ENCODE measurements around the gene LRRC32. TPM values are rescaled to one million over a fixed set of nuclear protein-coding genes. Genes with fewer than 3 reads are reported as not detected.
"Not testable (repeated sequence)": the region's sequence is repeated elsewhere in the genome, so short reads cannot be mapped to it uniquely, and the experiment has no call there.

LRRC32 gene
- total and polyA plus RNA-seq, 9 of the 15 experiments (the other 6 are each of a cell fraction or from before 2014, with no cell fraction given): 0.10 to 0.50 (median 0.19) TPM; not detected in 5

DNA sequence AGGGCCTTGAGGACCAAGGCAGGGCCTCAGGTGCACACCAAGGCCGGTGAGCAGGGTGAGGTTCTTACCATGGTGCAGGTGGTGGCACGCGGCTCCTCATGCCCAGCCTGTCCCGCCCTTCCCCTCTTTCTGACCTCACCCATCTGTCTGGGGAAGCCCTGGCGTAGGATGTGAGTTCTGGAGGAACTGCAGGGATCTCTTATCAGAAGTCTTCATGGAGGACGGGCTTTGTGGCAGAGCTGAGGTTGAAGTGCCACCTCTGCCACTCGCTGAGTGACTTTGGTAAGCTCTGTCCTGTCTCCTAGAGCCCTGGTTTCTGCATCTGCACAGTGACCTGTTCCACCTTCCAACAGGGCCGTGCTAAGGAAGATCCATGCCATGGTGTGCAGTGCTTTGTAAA, 49.1 kb downstream of the LRRC32 start (continued):
- TF ChIP-seq FOXO4 (CRISPR knock-in tag; IDR thresholded peaks at IDR 0.05): no peak
- TF ChIP-seq RBM25 (IDR thresholded peaks at IDR 0.05; ENCODE audit: low read depth, low read length, severe bottlenecking): no peak
- no peak for TF ChIP-seq HDAC8 (tag; IDR thresholded peaks at IDR 0.05)

GRCh38 chr11:76620489-76620888, 50.1 kb downstream of the LRRC32 start:
- Histone ChIP-seq H4K20me1 (replicated peaks; ENCODE audit: control insufficient read depth, insufficient read depth, low read length) (no peaks in the 10 kb centered on the region), H3K36me3 (ENCODE audit: control insufficient read depth, insufficient read depth, low read length) (no peaks in the 10 kb centered on the region), H3K4me1 (replicated peaks in 1 of 2; ENCODE audit: control insufficient read depth in 2 of 2, insufficient read depth in 2 of 2, low read length in 2 of 2) (peaks cover 14 to 19% of the 10 kb centered on the region in 2 experiments; a peak in 4 of 5 replicates), H3K79me2 (ENCODE audit: control insufficient read depth, insufficient read depth, low read length) (no peaks in the 10 kb centered on the region), H3K27ac (ENCODE audit: extremely low read depth, low read depth, low read length) (no peak overlapping the region), H3K27me3 (ENCODE audit: control insufficient read depth in 2 of 2, insufficient read depth in 2 of 2, low read length in 2 of 2) (peaks cover 0 to 4% of the 10 kb centered on the region in 2 experiments; a peak in 2 of 5 replicates), H3K4me3 (no peak overlapping the region), H2AFZ (ENCODE audit: low read depth, low read length) (no peak overlapping the region), H3K4me2 (ENCODE audit: insufficient read depth, low read length) (no peak overlapping the region), H3K9ac (ENCODE audit: insufficient read depth in 1 of 2, low read depth in 2 of 2, low read length in 2 of 2) (no peak overlapping the region), H3K9me3 (replicated peaks; ENCODE audit: control insufficient read depth, insufficient read depth, low read depth, low read length) (peaks cover 7% of the 10 kb centered on the region; the same call in 1 of the 2 replicates), H3K9me1 (ENCODE audit: control insufficient read depth, insufficient read depth, low read length) (no peaks in the 10 kb centered on the region)
- POLR2A ChIA-PET: interaction anchor here (1.7 kb wide), 1 partner anchor 9 kb away, joined by 4 read pairs; no protein-coding TSS in a partner anchor
- no TSS peak for BruUV-seq (replicated peaks)
- in situ Hi-C loops (cut with MboI) (no loop called here), intact Hi-C loops (cut with micrococcal nuclease) (no loop called here)
- no peak for TF ChIP-seq ZBTB8A (IDR thresholded peaks at IDR 0.05; ENCODE audit: partially characterized antibody)
- no peak for TF ChIP-seq ZKSCAN3 (CRISPR knock-in tag; IDR thresholded peaks at IDR 0.05)
- no peak for TF ChIP-seq HMG20A (CRISPR knock-in tag; conservative IDR thresholded peaks at IDR 0.05)
- TF ChIP-seq NFIX (CRISPR knock-in tag; IDR thresholded peaks at IDR 0.05; ENCODE audit: low read depth): no peak
- no peak for TF ChIP-seq ZNF41 (CRISPR knock-in tag; conservative IDR thresholded peaks at IDR 0.05)
- no peak for TF ChIP-seq NKRF (IDR thresholded peaks at IDR 0.05; ENCODE audit: borderline replicate concordance)
- no peak for TF ChIP-seq CREB1 (IDR thresholded peaks at IDR 0.05)
- TF ChIP-seq CREB1 (CRISPR knock-in tag; IDR thresholded peaks at IDR 0.05): no peak
- no peak for TF ChIP-seq CXXC5 (CRISPR knock-in tag; IDR thresholded peaks at IDR 0.05)
- 63% methylated on average over 2 of the region's 2 CpGs for WGBS (ENCODE audit: insufficient coverage, low coverage, missing lambda C conversion rate)
- FAIRE-seq: no peak
- CTCF ChIA-PET (ENCODE audit: low intra/inter-chr PET ratio): no interaction called here
- no peak for ATAC-seq
- DNase-seq (ENCODE audit: extremely low read depth in 1 of 4, low spot score in 3 of 4): no peak

DNA sequence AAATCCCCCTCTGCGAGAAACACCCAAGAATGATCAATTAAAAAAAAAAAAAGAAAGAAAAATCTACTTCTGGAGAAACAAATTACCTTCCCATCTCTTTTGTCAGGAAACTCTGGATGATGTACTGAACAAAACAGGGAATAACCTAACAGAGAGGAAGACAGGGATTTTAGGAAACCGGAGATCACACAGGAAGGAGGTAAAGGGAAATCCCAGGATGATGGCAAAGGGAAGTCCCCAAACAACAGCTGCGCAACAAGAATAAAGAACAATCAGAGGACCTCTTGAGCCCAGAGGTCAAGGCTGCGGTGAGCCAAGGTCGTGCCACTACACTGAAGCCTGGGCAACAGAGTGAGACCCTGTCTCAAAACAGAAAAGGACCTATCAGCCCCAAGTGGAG, 50.7 kb downstream of the LRRC32 start:
- H3K4me1 ChIP-seq (replicated peaks in 1 of 2; ENCODE audit: control insufficient read depth in 2 of 2, insufficient read depth in 2 of 2, low read length in 2 of 2): peaks cover 10 to 17% of the 10 kb centered on the region in 2 experiments; a peak in 4 of 5 replicates
- WGBS (ENCODE audit: insufficient coverage, low coverage, missing lambda C conversion rate): 33% methylated on average over 2 of the region's 5 CpGs
- H3K27ac ChIP-seq (ENCODE audit: extremely low read depth, low read depth, low read length); H3K4me3 ChIP-seq; BruUV-seq (replicated peaks); H3K4me2 ChIP-seq (ENCODE audit: insufficient read depth, low read length); H3K79me2 ChIP-seq (ENCODE audit: control insufficient read depth, insufficient read depth, low read length); H3K9ac ChIP-seq (ENCODE audit: insufficient read depth in 1 of 2, low read depth in 2 of 2, low read length in 2 of 2); intact Hi-C loops (cut with micrococcal nuclease); H3K9me1 ChIP-seq (ENCODE audit: control insufficient read depth, insufficient read depth, low read length); H3K27me3 ChIP-seq (ENCODE audit: control insufficient read depth in 2 of 2, insufficient read depth in 2 of 2, low read length in 2 of 2); DNase-seq (ENCODE audit: extremely low read depth in 1 of 4, low spot score in 3 of 4); in situ Hi-C loops (cut with MboI); ATAC-seq; H3K9me3 ChIP-seq (replicated peaks; ENCODE audit: control insufficient read depth, insufficient read depth, low read depth, low read length); H2AFZ ChIP-seq (ENCODE audit: low read depth, low read length); CTCF ChIA-PET (ENCODE audit: low intra/inter-chr PET ratio); FAIRE-seq; H3K36me3 ChIP-seq (ENCODE audit: control insufficient read depth, insufficient read depth, low read length); POLR2A ChIA-PET; H4K20me1 ChIP-seq (replicated peaks; ENCODE audit: control insufficient read depth, insufficient read depth, low read length): not testable (repeated sequence)
